GM21723 (cell line): ENCODE results near the gene TOP3A.

Source experiments
- ATAC-seq: cut with Tn5 transposase; IDR thresholded peaks from one replicate; pipeline ENCODE4 v1.9.1; 2021; ENCODE audit warnings: mild to moderate bottlenecking, moderate library complexity; ENCODE audit not compliant: unreplicated experiment

Gene TOP3A

DNA sequence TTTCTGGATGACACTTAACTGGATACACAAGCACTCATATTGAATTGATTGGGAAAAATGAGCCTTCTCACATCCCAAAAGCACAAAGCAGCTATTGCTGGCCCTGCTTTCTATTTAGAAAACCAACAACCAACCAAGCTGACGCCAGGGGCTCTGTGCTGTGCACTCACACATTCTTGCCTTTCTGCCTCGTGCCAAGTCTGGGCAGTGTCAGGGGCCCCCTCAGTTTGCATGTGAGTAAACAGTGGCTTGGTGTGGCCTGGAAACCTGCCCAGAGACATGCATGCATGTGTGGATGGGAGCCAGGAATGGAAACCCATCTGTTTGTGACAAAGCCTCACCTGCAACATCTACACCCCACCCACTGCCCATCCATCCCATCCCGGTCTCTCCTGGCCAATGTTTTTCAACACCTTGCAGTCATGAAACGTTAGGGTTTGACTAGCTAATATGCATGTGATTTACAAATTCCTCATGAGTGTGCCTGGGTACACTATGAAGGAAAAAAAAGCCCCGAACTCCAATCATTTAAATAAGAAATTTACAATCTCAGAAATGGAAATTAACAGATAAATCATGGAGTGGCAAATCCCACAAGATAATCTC lies 33.9 kb downstream of the TOP3A start:
- ATAC-seq, result no peak

GRCh38 chr17:18280249-18280648 lies 34.5 kb downstream of the TOP3A start:
- ATAC-seq, result no peak

DNA sequence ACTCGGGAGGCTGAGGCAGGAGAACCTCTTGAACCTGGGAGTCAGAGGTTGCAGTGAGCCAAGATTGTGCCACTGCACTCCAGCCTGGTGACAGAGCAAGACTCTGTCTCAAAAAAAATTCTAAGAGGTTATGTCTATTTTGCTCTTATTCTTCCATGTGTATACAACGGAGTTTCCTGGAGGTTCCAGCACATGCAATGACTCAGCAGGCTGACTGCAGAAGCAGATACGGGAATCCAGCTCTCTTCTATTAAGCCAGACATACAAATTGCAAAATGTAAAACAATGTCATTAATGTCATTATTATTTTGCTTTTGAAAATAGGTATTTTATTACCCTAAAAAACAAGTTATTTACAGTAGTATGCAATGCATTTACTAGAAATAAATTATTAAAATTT lies 35.9 kb downstream of the TOP3A start:
- no peak for ATAC-seq

DNA sequence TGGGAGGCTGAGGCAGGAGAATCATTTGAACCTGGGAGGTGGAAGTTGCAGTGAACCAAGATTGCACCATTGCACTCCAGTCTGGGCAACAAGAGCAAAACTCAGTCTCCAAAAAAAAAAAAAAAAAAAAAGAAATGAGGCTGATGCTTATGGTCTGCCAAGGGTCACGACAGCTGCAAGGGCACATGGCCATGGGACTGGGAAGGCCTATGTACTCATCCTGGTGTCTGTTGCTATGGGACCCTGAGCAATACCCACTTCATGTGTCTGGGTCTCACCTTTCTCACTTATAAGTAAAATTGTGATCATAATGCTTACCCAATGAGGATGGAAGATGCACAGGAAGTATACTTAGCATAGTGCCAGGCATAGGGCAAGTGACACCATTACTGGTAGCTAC lies 37.7 kb downstream of the TOP3A start:
- no peak for ATAC-seq

- ATAC-seq, result no peak
Observed at GRCh38 chr17:18270046-18270931, 44.5 kb downstream of the TOP3A start.

GRCh38 chr17:18267927-18268711 lies 46.7 kb downstream of the TOP3A start:
- no peak for ATAC-seq

- no peak for ATAC-seq
Observed at GRCh38 chr17:18267366-18267765, 47.4 kb downstream of the TOP3A start.

DNA sequence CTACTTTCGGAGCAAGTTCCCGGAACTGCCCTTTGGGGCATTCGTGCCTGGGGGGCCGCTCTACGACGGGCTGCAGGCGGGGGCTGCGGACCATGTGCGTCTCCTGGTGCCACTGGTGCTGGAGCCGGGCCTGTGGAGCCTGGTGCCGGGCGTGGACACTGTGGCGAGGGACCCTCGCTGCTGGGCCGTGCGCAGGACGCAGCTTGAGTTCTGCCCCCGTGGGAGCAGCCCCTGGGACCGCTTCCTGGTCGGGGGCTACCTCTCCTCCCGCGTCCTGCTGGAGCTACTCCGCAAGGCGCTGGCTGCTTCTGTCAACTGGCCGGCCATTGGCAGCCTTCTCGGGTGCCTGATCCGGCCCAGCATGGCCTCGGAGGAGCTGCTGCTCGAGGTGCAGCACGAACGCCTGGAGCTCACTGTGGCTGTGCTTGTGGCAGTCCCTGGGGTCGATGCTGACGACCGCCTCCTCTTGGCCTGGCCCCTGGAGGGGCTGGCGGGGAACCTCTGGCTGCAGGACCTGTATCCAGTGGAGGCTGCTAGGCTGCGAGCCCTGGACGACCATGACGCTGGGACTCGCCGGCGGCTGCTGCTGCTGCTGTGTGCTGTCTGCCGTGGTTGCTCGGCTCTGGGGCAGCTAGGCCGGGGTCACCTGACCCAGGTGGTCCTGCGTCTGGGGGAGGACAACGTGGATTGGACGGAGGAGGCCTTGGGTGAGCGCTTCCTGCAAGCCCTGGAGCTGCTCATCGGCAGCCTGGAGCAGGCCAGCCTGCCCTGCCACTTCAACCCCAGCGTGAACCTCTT lies 50.7 kb downstream of the TOP3A start:
- ATAC-seq, result no peak

DNA sequence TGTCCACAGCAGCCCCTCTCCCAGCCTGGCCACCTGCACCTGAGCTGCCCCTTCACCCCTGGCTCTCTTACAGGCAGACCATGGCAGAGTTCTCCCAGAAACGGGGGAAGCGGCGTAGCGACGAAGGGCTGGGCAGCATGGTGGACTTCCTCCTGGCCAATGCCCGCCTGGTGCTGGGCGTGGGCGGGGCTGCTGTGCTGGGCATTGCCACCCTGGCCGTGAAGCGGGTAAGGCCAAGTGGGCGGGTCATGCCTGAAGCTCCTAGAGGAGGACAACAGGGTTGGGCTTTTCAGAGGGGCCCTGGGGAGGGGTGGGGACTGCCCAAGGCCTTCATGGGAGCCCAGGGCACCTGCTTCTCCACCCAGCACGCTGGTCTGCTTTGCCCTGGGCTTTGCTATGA lies 52.2 kb downstream of the TOP3A start:
- no peak for ATAC-seq

- no peak for ATAC-seq
Observed at GRCh38 chr17:18262111-18262510, 52.7 kb downstream of the TOP3A start.

DNA sequence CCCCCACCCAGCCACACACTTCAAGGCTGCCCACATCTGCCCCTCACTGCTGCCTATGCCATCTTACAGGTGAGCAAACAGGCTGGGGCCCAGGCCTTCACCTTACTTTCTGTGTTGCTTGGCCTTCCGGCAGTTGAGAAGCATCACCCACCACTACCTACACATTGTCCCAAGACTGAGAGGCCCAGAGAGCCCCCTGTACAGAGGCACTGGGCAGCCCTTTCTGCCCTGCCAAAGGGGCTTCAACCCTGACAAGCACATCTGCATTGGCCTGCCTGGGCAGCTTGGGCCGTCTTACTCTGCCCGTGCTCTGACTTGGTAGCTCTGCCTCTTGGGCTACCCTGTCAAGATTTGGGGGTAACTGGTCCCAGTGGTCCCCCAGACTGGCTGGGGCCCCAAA lies 53.1 kb downstream of the TOP3A start:
- ATAC-seq, result no peak

DNA sequence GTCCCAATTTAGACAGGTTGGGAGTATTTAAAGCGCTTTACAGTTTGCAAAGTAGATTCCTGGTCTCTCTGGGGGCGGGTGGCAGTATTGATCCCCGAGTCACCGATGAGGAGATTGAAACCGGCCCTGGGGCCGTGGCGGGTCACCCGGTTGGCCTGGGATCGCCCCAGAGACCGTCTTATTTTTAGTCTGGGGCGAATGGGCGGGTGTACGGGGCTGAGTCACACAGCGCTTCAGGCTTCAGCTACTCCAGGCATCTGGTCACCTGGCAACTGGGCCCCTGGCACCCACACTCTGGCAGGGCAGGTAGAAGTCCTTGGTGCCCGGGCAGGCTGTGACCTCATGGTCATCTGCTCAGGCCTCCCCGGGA lies 53.7 kb downstream of the TOP3A start:
- peak; percentile 15 for ATAC-seq

DNA sequence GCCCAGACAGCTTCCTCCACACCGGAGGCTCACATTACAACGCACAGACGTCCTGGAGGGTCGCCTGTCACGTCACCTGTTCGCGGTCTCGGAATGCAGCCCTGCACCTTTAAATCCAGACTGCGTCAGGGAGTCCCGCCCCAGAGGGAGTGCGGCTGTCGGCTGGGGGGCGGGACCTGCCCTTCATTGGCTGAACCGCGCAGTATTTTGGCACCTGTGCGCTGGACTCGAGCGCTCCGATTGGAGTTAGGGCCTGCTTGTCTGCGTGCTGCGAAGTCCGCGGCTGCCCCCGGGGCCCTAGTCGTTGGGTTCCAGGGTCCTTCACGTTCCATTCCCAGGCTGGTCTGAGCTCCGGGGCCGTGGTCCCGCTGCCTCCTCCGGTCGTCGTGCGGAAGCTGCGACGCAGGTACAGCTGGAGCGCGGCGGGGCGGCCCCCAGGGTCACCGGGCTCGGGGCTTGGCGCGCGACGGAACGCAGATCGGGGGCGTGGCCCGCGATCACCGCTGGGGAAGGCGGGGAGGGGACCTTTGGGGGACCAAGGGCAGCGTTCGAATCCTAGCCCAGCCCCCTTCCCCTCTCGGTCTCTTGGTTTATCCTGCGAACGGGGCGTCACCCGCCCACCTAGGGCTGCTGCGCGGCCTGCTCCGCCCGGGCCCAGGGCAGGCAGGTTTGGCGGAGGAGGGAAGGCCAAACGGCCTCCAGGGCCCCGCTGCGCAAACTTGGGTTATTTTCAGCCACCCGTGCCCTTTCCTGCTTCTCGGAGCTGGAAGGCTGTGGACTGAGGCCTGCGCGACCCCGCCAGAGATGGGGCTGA lies 54.3 kb downstream of the TOP3A start, which contains the start of gene MIEF2:
TSS of gene MIEF2 (plus strand) at position 331 of the 814 bp plus-strand sequence. CDS start 2,059 bp downstream, outside the sequence.
- peak; percentile 75 for ATAC-seq

GRCh38 chr17:18259621-18260331 lies 55.0 kb downstream of the TOP3A start:
- ATAC-seq, result no peak

DNA sequence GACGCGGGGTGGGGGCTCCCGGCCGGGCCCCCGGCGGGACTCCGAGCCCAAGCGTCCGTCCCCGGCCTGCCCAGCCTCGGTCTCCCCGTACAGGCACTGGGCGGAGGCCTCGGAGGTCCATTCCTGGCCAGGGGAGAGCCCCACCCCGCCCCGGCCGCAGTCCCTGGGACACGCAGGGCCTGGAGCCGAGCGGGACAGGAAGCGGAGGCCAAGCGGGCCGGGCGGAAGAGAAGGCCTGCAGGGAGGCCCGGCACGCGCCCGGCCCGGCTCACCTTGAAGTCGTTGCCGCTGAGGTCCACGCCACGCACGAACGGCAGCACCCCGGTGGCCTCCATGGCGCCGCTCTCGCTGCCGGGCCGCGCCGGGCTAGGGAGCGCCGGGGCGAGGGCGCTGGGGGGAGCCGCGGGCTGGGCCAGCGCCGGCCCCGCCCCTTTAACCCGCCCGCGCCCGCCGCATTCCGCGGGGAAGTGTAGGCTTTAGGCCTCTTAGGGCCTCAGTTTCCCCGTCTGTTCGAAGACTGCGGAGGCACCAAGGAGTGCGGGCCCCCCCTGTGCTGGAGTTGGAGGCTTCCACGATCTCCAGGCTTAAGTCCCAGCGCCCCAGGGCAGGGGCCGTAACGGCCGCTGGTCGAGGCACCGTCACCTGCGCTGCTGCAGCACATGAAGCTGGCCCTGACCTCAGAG lies 56.3 kb downstream of the TOP3A start, which contains the start of gene FLII:
TSS of gene FLII (minus strand) at position 383 of the 683 bp plus-strand sequence. CDS start at position 335, 48 bp downstream.
- ATAC-seq, result peak; percentile 28

GRCh38 chr17:18257982-18258355 lies 56.8 kb downstream of the TOP3A start:
- peak; percentile 25 for ATAC-seq

- peak; percentile 8 for ATAC-seq
Observed at GRCh38 chr17:18257268-18257981, 57.4 kb downstream of the TOP3A start.

- no peak for ATAC-seq
Observed at GRCh38 chr17:18256776-18257175, 58.0 kb downstream of the TOP3A start.
